Measurements from ENCODE around the gene KRTAP9-4.

GRCh38 chr17:41251261-41251660, 1.8 kb downstream of the KRTAP9-4 start:
- no peak for TF ChIP-seq POLR2A (IDR thresholded peaks at IDR 0.05)
- no peak for TF ChIP-seq POLR2AphosphoS5 (IDR thresholded peaks at IDR 0.05)
